SK-N-SH (cell line): Measurements from ENCODE around the gene GPR160.

ENCODE experiments used
- EZH2phosphoT487 ChIP-seq: fragments of 200-600 bp; sonication (generic); IDR thresholded peaks from 2 replicates; pipeline ENCODE4 v1.6.1; 2017; ENCODE audit warnings: low read depth, mixed run types, mild to moderate bottlenecking, antibody characterized with exemption, moderate library complexity, borderline replicate concordance
- GATA2 ChIP-seq: sonication (generic); formaldehyde crosslinking; IDR thresholded peaks from 2 replicates; pipeline ENCODE4 v1.5.0; 2020; ENCODE audit warnings: mild to moderate bottlenecking, missing genetic modification reagents
- POLR2AphosphoS5 ChIP-seq: IDR thresholded peaks from 2 replicates; pipeline ENCODE4 v1.6.1; 2012; ENCODE audit warnings: low read depth, low read length
- RFX5 ChIP-seq: IDR thresholded peaks from 2 replicates; pipeline ENCODE4 v1.6.1; 2012; ENCODE audit warnings: mild to moderate bottlenecking, improper control_type of control experiment, low read length
- RXRA ChIP-seq: IDR thresholded peaks from 2 replicates; pipeline ENCODE4 v1.4.0; 2012; ENCODE audit warnings: low read depth, mild to moderate bottlenecking, borderline replicate concordance
- YY1 ChIP-seq: IDR thresholded peaks from 2 replicates; pipeline ENCODE4 v1.4.0; 2012; ENCODE audit warnings: low read depth, mild to moderate bottlenecking
- TF ChIP-seq, protein P1 (sequence below): fragments of 200-600 bp; sonication (generic); IDR thresholded peaks from 2 replicates; pipeline ENCODE4 v1.6.1; 2017; ENCODE audit warnings: antibody characterized with exemption, mild to moderate bottlenecking, moderate library complexity
- TF ChIP-seq, protein P2 (sequence below): fragments of 150-350 bp; IDR thresholded peaks from 2 replicates; pipeline ENCODE4 v1.6.1; 2016; ENCODE audit warnings: mild to moderate bottlenecking, low read depth, low read length
- TF ChIP-seq, protein P3 (sequence below): IDR thresholded peaks from 2 replicates; pipeline ENCODE4 v1.4.0; 2012; ENCODE audit warnings: low read depth

DNA sequence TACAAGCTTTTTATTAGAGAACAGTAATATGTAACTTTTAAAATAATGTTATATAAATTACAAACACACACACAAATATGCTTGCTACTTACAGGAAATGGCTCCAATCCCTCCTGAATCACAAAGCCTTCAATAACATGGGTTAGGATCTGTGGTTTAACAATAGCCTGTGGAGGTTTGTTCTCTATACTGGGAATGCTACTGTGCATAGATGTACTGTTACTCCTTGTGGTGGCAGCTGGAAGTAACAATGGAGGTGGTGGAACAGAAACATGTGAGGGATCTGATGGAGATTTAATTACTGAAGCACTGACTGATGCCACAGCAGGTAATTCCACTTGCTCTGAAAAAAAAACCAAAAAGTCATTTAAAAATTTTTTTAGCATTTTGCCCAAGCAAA, 79.3 kb downstream of the GPR160 start:
- TF ChIP-seq, protein P1, sequence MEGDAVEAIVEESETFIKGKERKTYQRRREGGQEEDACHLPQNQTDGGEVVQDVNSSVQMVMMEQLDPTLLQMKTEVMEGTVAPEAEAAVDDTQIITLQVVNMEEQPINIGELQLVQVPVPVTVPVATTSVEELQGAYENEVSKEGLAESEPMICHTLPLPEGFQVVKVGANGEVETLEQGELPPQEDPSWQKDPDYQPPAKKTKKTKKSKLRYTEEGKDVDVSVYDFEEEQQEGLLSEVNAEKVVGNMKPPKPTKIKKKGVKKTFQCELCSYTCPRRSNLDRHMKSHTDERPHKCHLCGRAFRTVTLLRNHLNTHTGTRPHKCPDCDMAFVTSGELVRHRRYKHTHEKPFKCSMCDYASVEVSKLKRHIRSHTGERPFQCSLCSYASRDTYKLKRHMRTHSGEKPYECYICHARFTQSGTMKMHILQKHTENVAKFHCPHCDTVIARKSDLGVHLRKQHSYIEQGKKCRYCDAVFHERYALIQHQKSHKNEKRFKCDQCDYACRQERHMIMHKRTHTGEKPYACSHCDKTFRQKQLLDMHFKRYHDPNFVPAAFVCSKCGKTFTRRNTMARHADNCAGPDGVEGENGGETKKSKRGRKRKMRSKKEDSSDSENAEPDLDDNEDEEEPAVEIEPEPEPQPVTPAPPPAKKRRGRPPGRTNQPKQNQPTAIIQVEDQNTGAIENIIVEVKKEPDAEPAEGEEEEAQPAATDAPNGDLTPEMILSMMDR = peak; percentile 38
- TF ChIP-seq, protein P2, sequence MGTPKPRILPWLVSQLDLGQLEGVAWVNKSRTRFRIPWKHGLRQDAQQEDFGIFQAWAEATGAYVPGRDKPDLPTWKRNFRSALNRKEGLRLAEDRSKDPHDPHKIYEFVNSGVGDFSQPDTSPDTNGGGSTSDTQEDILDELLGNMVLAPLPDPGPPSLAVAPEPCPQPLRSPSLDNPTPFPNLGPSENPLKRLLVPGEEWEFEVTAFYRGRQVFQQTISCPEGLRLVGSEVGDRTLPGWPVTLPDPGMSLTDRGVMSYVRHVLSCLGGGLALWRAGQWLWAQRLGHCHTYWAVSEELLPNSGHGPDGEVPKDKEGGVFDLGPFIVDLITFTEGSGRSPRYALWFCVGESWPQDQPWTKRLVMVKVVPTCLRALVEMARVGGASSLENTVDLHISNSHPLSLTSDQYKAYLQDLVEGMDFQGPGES = no peak
- TF ChIP-seq RXRA = no peak
- no peak for TF ChIP-seq YY1
- TF ChIP-seq, protein P3, sequence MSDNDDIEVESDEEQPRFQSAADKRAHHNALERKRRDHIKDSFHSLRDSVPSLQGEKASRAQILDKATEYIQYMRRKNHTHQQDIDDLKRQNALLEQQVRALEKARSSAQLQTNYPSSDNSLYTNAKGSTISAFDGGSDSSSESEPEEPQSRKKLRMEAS = no peak
- no peak for TF ChIP-seq RFX5
- no peak for TF ChIP-seq POLR2AphosphoS5
- TF ChIP-seq EZH2phosphoT487 = no peak
- no peak for TF ChIP-seq GATA2 (CRISPR knock-in tag)
